HTERT RPE-1 (cell line): ENCODE measurements around the gene SMYD5.

Experiments used
- in situ Hi-C: fragments of 300-500 bp; cut with MboI; formaldehyde crosslinking; loops from 4 replicates; pipeline ENCODE4 v1.14.3; 2020; ENCODE audit warnings: low sequenced_read_pairs

Gene SMYD5

GRCh38 chr2:73203055-73203681 lies 10.9 kb upstream of the SMYD5 start:
- in situ Hi-C loops: no loop called here

GRCh38 chr2:73205611-73206010 lies 8.4 kb upstream of the SMYD5 start:
- in situ Hi-C loops: no loop called here

- in situ Hi-C loops: no loop called here
These were observed 5.8 kb upstream of the SMYD5 start for GRCh38 chr2:73208258-73208657.

- in situ Hi-C loops: no loop called here
These were observed 4.0 kb upstream of the SMYD5 start for GRCh38 chr2:73210019-73210418.

GRCh38 chr2:73210696-73211095 lies 3.3 kb upstream of the SMYD5 start:
- in situ Hi-C loops: no loop called here

GRCh38 chr2:73212098-73212447 lies 2.0 kb upstream of the SMYD5 start:
- in situ Hi-C loops: no loop called here

- in situ Hi-C loops: no loop called here
These were observed 1.4 kb upstream of the SMYD5 start for GRCh38 chr2:73212448-73213176.

GRCh38 chr2:73215254-73215653 lies 1.2 kb downstream of the SMYD5 start:
- in situ Hi-C loops: no loop called here

- in situ Hi-C loops: no loop called here
These were observed 3.1 kb downstream of the SMYD5 start for GRCh38 chr2:73217160-73217559.

- in situ Hi-C loops: no loop called here
These were observed 3.8 kb downstream of the SMYD5 start for GRCh38 chr2:73217826-73218225.

GRCh38 chr2:73218298-73218697 lies 4.3 kb downstream of the SMYD5 start:
- in situ Hi-C loops: no loop called here

GRCh38 chr2:73223821-73224220 lies 9.8 kb downstream of the SMYD5 start:
- in situ Hi-C loops: no loop called here

- in situ Hi-C loops: no loop called here
These were observed 11.7 kb downstream of the SMYD5 start for GRCh38 chr2:73225513-73226360.

GRCh38 chr2:73227086-73227485 lies 13.0 kb downstream of the SMYD5 start:
- in situ Hi-C loops: no loop called here

- in situ Hi-C loops: no loop called here
These were observed 14.6 kb downstream of the SMYD5 start for GRCh38 chr2:73228631-73229030.

- in situ Hi-C loops: no loop called here
These were observed 18.5 kb downstream of the SMYD5 start for GRCh38 chr2:73232403-73233153.

- in situ Hi-C loops: no loop called here
These were observed 19.3 kb downstream of the SMYD5 start, which contains the start of gene PRADC1 for GRCh38 chr2:73233154-73233931. Gene PRADC1, minus strand, starts transcription at chr2:73233239. Its CDS starts 79 bp downstream, at chr2:73233160.

GRCh38 chr2:73233932-73234832 lies 20.1 kb downstream of the SMYD5 start, which contains the start of gene CCT7:
Gene CCT7, plus strand, starts transcription at chr2:73234308. Its CDS starts 71 bp downstream, at chr2:73234379.
- in situ Hi-C loops: no loop called here
